SH-SY5Y (cell line): ENCODE results near the gene SHTN1.

Experiments
- GATA2 ChIP-seq: IDR thresholded peaks from 2 replicates; pipeline ENCODE4 v1.6.1; 2011; ENCODE audit warnings: mild to moderate bottlenecking, low read depth, low read length
- GATA3 ChIP-seq: IDR thresholded peaks from 2 replicates; pipeline ENCODE4 v1.6.1; 2011; ENCODE audit warnings: low read depth, mild to moderate bottlenecking, low read length, moderate library complexity

GRCh38 chr10:117053482-117053881 lies 48.5 kb upstream of the SHTN1 start:
- TF ChIP-seq GATA2, result no peak
- no peak for TF ChIP-seq GATA3
